ENCODE results near the gene RHOBTB1. TPM values are rescaled to one million over a fixed set of nuclear protein-coding genes. Genes with fewer than 3 reads are reported as not detected.

RHOBTB1 gene
- total RNA-seq, 2 experiments from 2014 or later, result not detected

DNA sequence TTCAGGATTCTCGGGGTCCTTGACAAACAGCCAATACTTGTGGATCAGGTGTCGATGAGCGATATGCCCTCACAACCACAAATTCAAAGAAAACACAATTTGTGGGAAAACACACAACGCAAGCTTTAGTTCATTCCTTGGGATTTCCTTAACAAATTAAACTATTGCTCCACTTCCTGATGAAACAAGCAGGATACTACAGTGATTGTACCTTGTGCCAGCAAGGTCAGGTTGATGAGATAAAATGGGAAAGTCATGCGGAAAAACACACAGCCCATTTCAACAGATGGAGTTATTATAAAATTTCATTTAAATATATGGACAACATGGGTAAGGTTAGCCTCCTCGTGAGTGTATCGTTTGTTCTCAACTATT lies 8.8 kb upstream of the RHOBTB1 start:
- Histone ChIP-seq H3K4me3 (ENCODE audit: low read length) (no peak overlapping the region), H3K9me3 (ENCODE audit: control insufficient read depth in 1 of 2, insufficient read depth in 1 of 2, low read length in 2 of 2) (no peaks in the 10 kb centered on the region), H3K36me3 (ENCODE audit: insufficient read depth, low read length) (no peaks in the 10 kb centered on the region), H3K27me3 (ENCODE audit: control insufficient read depth in 1 of 2, insufficient read depth in 2 of 2, low read length in 2 of 2) (no peaks in the 10 kb centered on the region), H3K4me1 (ENCODE audit: insufficient read depth, low read length) (no peaks in the 10 kb centered on the region), H3K27ac (ENCODE audit: low read depth in 1 of 2, low read length in 2 of 2) (no peak overlapping the region)
- POLR2A ChIA-PET, result no interaction called here
- Mint-ChIP-seq H3K36me3 (ENCODE audit: low read depth) (no peaks in the 10 kb centered on the region), H3K9me3 (no peaks in the 10 kb centered on the region), H3K4me1 (ENCODE audit: low read depth) (no peaks in the 10 kb centered on the region), H3K4me3 (no peak overlapping the region), H3K27ac (no peak overlapping the region), H3K27me3 (peaks cover 57% of the 10 kb centered on the region)
- TF ChIP-seq, protein P1, sequence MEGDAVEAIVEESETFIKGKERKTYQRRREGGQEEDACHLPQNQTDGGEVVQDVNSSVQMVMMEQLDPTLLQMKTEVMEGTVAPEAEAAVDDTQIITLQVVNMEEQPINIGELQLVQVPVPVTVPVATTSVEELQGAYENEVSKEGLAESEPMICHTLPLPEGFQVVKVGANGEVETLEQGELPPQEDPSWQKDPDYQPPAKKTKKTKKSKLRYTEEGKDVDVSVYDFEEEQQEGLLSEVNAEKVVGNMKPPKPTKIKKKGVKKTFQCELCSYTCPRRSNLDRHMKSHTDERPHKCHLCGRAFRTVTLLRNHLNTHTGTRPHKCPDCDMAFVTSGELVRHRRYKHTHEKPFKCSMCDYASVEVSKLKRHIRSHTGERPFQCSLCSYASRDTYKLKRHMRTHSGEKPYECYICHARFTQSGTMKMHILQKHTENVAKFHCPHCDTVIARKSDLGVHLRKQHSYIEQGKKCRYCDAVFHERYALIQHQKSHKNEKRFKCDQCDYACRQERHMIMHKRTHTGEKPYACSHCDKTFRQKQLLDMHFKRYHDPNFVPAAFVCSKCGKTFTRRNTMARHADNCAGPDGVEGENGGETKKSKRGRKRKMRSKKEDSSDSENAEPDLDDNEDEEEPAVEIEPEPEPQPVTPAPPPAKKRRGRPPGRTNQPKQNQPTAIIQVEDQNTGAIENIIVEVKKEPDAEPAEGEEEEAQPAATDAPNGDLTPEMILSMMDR (IDR thresholded peaks at IDR 0.05), result no peak
- ATAC-seq (ENCODE audit: poor library complexity) (no peak), DNase-seq (no peak)
- intact Hi-C loops (cut with DNase I, micrococcal nuclease), result no loop called here
- CTCF ChIA-PET, result no interaction called here

DNA sequence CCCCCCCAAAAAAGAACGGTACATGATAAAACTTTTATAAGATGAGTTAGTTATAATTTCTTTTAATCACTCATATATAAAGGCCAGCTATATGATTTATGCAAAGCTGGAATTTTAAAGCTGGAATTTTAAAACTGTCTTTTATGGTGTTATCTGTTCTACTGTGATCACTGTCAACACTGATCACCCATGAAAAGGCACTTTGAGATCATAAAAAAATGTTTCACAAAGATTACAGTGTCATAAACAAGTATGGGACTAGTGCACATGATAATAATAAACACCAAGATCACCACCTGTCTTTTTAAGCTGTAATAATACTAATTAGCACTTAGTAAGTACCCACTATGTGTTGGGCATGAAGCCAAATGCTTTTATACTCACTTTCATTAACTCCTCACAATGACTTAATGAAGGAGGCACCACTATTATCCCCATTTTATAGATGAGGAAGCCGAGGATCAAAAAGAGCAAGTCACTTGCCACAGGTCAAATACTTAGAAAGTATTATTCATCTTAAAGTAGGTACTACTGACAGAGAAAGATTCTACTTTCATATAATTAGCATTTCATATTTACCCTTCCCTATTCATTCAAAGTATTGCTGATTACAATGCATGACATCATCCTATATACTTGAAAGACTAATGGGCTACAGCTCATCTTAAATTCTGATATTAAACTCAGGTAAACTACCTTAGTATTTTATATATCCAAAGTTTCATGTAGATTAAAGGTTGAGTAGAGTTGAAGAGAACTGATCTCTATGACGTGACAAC lies 8.3 kb upstream of the RHOBTB1 start:
- H3K9me3 ChIP-seq (ENCODE audit: control insufficient read depth in 1 of 2, insufficient read depth in 1 of 2, low read length in 2 of 2), result no peaks in the 10 kb centered on the region
- H3K4me1 ChIP-seq (ENCODE audit: insufficient read depth, low read length), result no peaks in the 10 kb centered on the region
- TF ChIP-seq, protein P1 (IDR thresholded peaks at IDR 0.05), result no peak
- Mint-ChIP-seq H3K27me3 (peaks cover 58% of the 10 kb centered on the region), H3K4me1 (ENCODE audit: low read depth) (no peaks in the 10 kb centered on the region), H3K27ac (no peak overlapping the region), H3K36me3 (ENCODE audit: low read depth) (no peaks in the 10 kb centered on the region), H3K4me3 (no peak overlapping the region), H3K9me3 (no peaks in the 10 kb centered on the region)
- H3K27ac ChIP-seq (ENCODE audit: low read depth in 1 of 2, low read length in 2 of 2), result no peak overlapping the region
- intact Hi-C loops (cut with DNase I, micrococcal nuclease), result no loop called here
- no peak for ATAC-seq (ENCODE audit: poor library complexity)
- no peaks in the 10 kb centered on the region for H3K36me3 ChIP-seq (ENCODE audit: insufficient read depth, low read length)
- CTCF ChIA-PET, result no interaction called here
- H3K27me3 ChIP-seq (ENCODE audit: control insufficient read depth in 1 of 2, insufficient read depth in 2 of 2, low read length in 2 of 2), result no peaks in the 10 kb centered on the region
- POLR2A ChIA-PET, result no interaction called here
- DNase-seq, result no peak
- no peak overlapping the region for H3K4me3 ChIP-seq (ENCODE audit: low read length)

DNA sequence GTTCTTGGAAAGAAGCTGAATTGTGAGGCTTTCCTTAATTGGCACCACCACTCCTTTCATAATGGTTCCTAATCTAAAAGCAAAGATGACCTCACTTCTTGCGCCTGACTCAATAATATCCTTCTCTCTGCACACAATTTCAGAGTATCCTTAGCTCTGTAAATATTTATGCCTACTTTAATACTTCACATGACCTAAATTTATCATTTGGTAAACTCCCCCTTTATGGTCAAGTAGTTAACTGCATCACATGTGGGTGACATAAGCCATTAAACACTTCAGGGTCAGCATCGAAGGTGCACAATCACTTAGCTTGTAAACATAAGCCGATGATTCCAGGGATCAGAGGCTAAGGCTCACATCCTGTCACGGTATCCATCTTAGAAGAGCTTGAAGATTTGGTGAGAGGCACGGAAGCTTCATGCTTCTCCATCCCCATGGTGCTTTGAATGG lies 7.3 kb upstream of the RHOBTB1 start:
- ChIA-PET POLR2A (no interaction called here), CTCF (no interaction called here)
- no peaks in the 10 kb centered on the region for H3K9me3 Mint-ChIP-seq

More for the DNA sequence above, 7.3 kb upstream of the RHOBTB1 start:
- H3K27ac ChIP-seq (ENCODE audit: low read depth in 1 of 2, low read length in 2 of 2), result no peak overlapping the region
- ATAC-seq (ENCODE audit: poor library complexity) (no peak), DNase-seq (no peak)
- no peak overlapping the region for H3K27ac Mint-ChIP-seq
- H3K36me3 ChIP-seq (ENCODE audit: insufficient read depth, low read length), result no peaks in the 10 kb centered on the region
- peaks cover 62% of the 10 kb centered on the region for H3K27me3 Mint-ChIP-seq
- intact Hi-C loops (cut with DNase I, micrococcal nuclease), result no loop called here
- no peaks in the 10 kb centered on the region for H3K4me1 Mint-ChIP-seq (ENCODE audit: low read depth)
- TF ChIP-seq, protein P1 (IDR thresholded peaks at IDR 0.05), result no peak
- no peak overlapping the region for H3K4me3 Mint-ChIP-seq
- H3K4me3 ChIP-seq (ENCODE audit: low read length), result no peak overlapping the region
- H3K4me1 ChIP-seq (ENCODE audit: insufficient read depth, low read length), result no peaks in the 10 kb centered on the region
- H3K36me3 Mint-ChIP-seq (ENCODE audit: low read depth), result no peaks in the 10 kb centered on the region
- H3K9me3 ChIP-seq (ENCODE audit: control insufficient read depth in 1 of 2, insufficient read depth in 1 of 2, low read length in 2 of 2), result no peaks in the 10 kb centered on the region
- H3K27me3 ChIP-seq (ENCODE audit: control insufficient read depth in 1 of 2, insufficient read depth in 2 of 2, low read length in 2 of 2), result no peaks in the 10 kb centered on the region

Measured in CD4-positive, alpha-beta T cell (primary cell).